ENCODE measurements around the gene UBE2H. TPM values are rescaled to one million over a fixed set of nuclear protein-coding genes. Genes with fewer than 3 reads are reported as not detected.

The UBE2H gene
- total and polyA plus RNA-seq, 10 of the 15 experiments (the other 5 are each of a cell fraction or from before 2014, with no cell fraction given) = 15.6 to 75.5 (median 32.8) TPM

GRCh38 chr7:129913428-129913827, 39.3 kb downstream of the UBE2H start:
- Histone ChIP-seq H3K4me3 (no peak overlapping the region), H3K9ac (ENCODE audit: control insufficient read depth, insufficient read depth, low read length) (no peak overlapping the region), H3K4me2 (ENCODE audit: control insufficient read depth, insufficient read depth) (no peak overlapping the region), H3K4me1 (ENCODE audit: control insufficient read depth, insufficient read depth, low read length) (no peaks in the 10 kb centered on the region), H3K27me3 (replicated peaks in 1 of 2; ENCODE audit: control insufficient read depth in 2 of 2, insufficient read depth in 2 of 2, low read length in 1 of 2) (no peaks in the 10 kb centered on the region), H3K9me3 (replicated peaks; ENCODE audit: control insufficient read depth, insufficient read depth, low read length) (no peaks in the 10 kb centered on the region), H4K20me1 (ENCODE audit: control insufficient read depth, insufficient read depth) (no peaks in the 10 kb centered on the region), H3K36me3 (ENCODE audit: control insufficient read depth in 2 of 2, insufficient read depth in 2 of 2, low read length in 1 of 2) (peaks cover 0 to 12% of the 10 kb centered on the region in 2 experiments), H2AFZ (ENCODE audit: control insufficient read depth, low read depth, low read length) (no peak overlapping the region), H3K27ac (ENCODE audit: control insufficient read depth, insufficient read depth) (no peak overlapping the region), H3K79me2 (ENCODE audit: control insufficient read depth, insufficient read depth, low read length) (peaks cover 17% of the 10 kb centered on the region)
- WGBS (ENCODE audit: insufficient coverage, insufficient replicate concordance, low lambda C conversion rate, missing lambda C conversion rate) = 96% methylated on average over 3 of the region's 3 CpGs
- POLR2A ChIA-PET = no interaction called here
- BruUV-seq (replicated peaks) = no TSS peak
- DNase-seq (ENCODE audit: low read depth, low spot score) (no peak), ATAC-seq (no peak), FAIRE-seq (no peak)
- intact Hi-C loops (cut with micrococcal nuclease; ENCODE audit: unreplicated experiment) (no loop called here), in situ Hi-C loops (cut with MboI) (no loop called here)
- RAD21 ChIA-PET (ENCODE audit: unreplicated experiment) = no interaction called here
- SMC1A ChIA-PET (ENCODE audit: uncharacterized antibody, unreplicated experiment) = interaction anchor here (0.6 kb wide), 1 partner anchor 175 kb away, joined by 3 read pairs; no protein-coding TSS in a partner anchor
- TF ChIP-seq IRF5 (IDR thresholded peaks at IDR 0.05; ENCODE audit: borderline replicate concordance) (no peak), MLLT1 (IDR thresholded peaks at IDR 0.05) (no peak), TCF12 (IDR thresholded peaks at IDR 0.05; ENCODE audit: low read depth, low read length) (no peak), NRF1 (conservative IDR thresholded peaks at IDR 0.05; ENCODE audit: low read depth, low read length) (no peak), E2F4 (IDR thresholded peaks at IDR 0.05; ENCODE audit: low read depth, low read length) (no peak), SMARCA5 (IDR thresholded peaks at IDR 0.05) (no peak), HSF1 (IDR thresholded peaks at IDR 0.05; ENCODE audit: low read depth, low read length) (no peak), ZNF24 (IDR thresholded peaks at IDR 0.05) (no peak), CBX5 (IDR thresholded peaks at IDR 0.05; ENCODE audit: low read depth) (no peak)
- CTCF ChIA-PET = no interaction called here

Data from GM12878 (cell line).